ENCODE measurements around the gene PANX1.

The PANX1 gene

GRCh38 chr11:94186342-94187203 is 57.9 kb downstream of the PANX1 start:
- ChIA-PET CTCF (interaction anchor here (0.7 to 7.3 kb wide), 7 partner anchors 8 to 417 kb away, joined by 3 to 141 read pairs (median 30); no protein-coding TSS in a partner anchor), POLR2A (interaction anchor here (0.9 to 1.8 kb wide), 2 partner anchors 11 to 14 kb away, joined by 3 to 8 read pairs; no protein-coding TSS in a partner anchor)
- TF ChIP-seq CTCF (IDR thresholded peaks at IDR 0.05; ENCODE audit: insufficient read depth, low read length, missing control alignments), result no peak

GRCh38 chr11:94193288-94193687 is 64.6 kb downstream of the PANX1 start:
- no peak overlapping the region for H3K4me3 ChIP-seq (ENCODE audit: low read depth, low read length)
- no peak for DNase-seq (ENCODE audit: low read depth, low spot score)
- POLR2A ChIA-PET, result no interaction called here
- CTCF ChIA-PET, result interaction anchor here (0.9 to 4.1 kb wide), 3 partner anchors 9 to 272 kb away, joined by 4 to 30 read pairs (median 6); no protein-coding TSS in a partner anchor
- TF ChIP-seq CTCF (IDR thresholded peaks at IDR 0.05; ENCODE audit: insufficient read depth, low read length, missing control alignments), result no peak

More at GRCh38 chr11:94186342-94187203, 57.9 kb downstream of the PANX1 start:
- no peak for DNase-seq (ENCODE audit: low read depth, low spot score)
- H3K4me3 ChIP-seq (ENCODE audit: low read depth, low read length), result no peak overlapping the region

- H3K4me3 ChIP-seq (ENCODE audit: low read depth, low read length), result no peak overlapping the region
- ChIA-PET CTCF (interaction anchor here (4.1 kb wide), 1 partner anchor 10 kb away, joined by 30 read pairs; no protein-coding TSS in a partner anchor), POLR2A (no interaction called here)
- no peak for TF ChIP-seq CTCF (IDR thresholded peaks at IDR 0.05; ENCODE audit: insufficient read depth, low read length, missing control alignments)
- no peak for DNase-seq (ENCODE audit: low read depth, low spot score)
Measured at GRCh38 chr11:94194712-94195111, 66.1 kb downstream of the PANX1 start.

- no peak overlapping the region for H3K4me3 ChIP-seq (ENCODE audit: low read depth, low read length)
- no peak for TF ChIP-seq CTCF (IDR thresholded peaks at IDR 0.05; ENCODE audit: insufficient read depth, low read length, missing control alignments)
- ChIA-PET CTCF (interaction anchor here (4.1 kb wide), 1 partner anchor 12 kb away, joined by 30 read pairs; no protein-coding TSS in a partner anchor), POLR2A (no interaction called here)
- DNase-seq (ENCODE audit: low read depth, low spot score), result no peak
Measured at GRCh38 chr11:94196363-94196762, 67.7 kb downstream of the PANX1 start.

- no peak for TF ChIP-seq CTCF (IDR thresholded peaks at IDR 0.05; ENCODE audit: insufficient read depth, low read length, missing control alignments)
- H3K4me3 ChIP-seq (ENCODE audit: low read depth, low read length), result no peak overlapping the region
- no peak for DNase-seq (ENCODE audit: low read depth, low spot score)
- POLR2A ChIA-PET, result no interaction called here
- CTCF ChIA-PET, result interaction anchor here (3.0 to 4.9 kb wide), 2 partner anchors 15 to 218 kb away, joined by 13 to 29 read pairs; no protein-coding TSS in a partner anchor
Measured at GRCh38 chr11:94198718-94199117, 70.1 kb downstream of the PANX1 start.
